ENCODE results near the gene FSIP1. TPM values are rescaled to one million over a fixed set of nuclear protein-coding genes. Genes with fewer than 3 reads are reported as not detected.

The FSIP1 gene
- total RNA-seq, 1 donor from 2014 or later: 2.9 TPM

DNA sequence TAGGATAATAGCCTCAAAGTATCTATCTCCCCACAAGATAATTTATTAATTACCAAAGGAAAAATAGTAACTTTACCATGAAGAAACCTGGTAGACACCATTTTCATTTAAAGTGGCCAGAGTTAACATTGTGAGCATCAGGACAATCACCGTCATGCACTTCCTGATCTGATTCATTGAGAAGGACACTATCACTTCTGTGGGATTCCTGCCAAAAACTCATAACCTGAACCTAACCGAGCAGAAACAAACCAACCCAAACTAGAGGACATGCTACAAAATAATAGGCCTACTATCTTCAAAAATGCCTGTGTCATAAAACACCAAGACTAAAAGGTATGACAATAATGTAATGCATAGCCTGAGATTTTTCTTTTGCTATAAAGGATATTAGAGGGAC, 39.0 kb downstream of the FSIP1 start:
- Mint-ChIP-seq H3K27me3 (no peaks in the 10 kb centered on the region), H3K4me1 (ENCODE audit: unreplicated experiment) (no peaks in the 10 kb centered on the region), H3K9me3 (no peaks in the 10 kb centered on the region), H3K27ac (no peak overlapping the region), H3K36me3 (no peaks in the 10 kb centered on the region), H3K4me3 (no peak overlapping the region)
- no peak for TF ChIP-seq CTCF (conservative IDR thresholded peaks at IDR 0.05)
- DNase-seq (ENCODE audit: extremely low spot score, unreplicated experiment): no peak

DNA sequence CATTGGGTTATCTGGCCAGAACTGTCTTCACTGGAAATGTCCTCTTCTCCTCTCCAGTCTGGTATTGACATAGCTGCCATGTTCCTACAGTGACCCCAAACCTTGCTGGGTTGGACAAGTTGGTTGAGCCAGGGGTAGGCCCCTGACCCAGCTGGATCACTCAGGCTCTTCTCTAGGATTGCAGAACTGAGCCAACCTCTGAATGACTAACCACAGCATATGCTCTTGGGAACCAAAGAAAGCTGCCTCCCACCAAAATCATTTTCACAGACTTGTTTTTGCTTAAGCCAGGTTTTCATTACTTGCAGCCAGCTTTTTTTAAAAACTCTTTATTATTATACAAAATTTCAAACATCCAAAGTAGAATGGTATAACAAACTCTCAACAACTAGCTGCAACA, 41.4 kb downstream of the FSIP1 start:
- H3K36me3 Mint-ChIP-seq: no peaks in the 10 kb centered on the region
- H3K27ac Mint-ChIP-seq: no peak overlapping the region
- peaks cover 10% of the 10 kb centered on the region for H3K4me1 Mint-ChIP-seq (ENCODE audit: unreplicated experiment)
- H3K9me3 Mint-ChIP-seq: no peaks in the 10 kb centered on the region
- no peak overlapping the region for H3K4me3 Mint-ChIP-seq
- no peak for DNase-seq (ENCODE audit: extremely low spot score, unreplicated experiment)
- no peaks in the 10 kb centered on the region for H3K27me3 Mint-ChIP-seq
- TF ChIP-seq CTCF (conservative IDR thresholded peaks at IDR 0.05): no peak

- Mint-ChIP-seq H3K9me3 (no peaks in the 10 kb centered on the region), H3K36me3 (no peaks in the 10 kb centered on the region), H3K4me3 (no peak overlapping the region)
These were observed 43.6 kb downstream of the FSIP1 start for GRCh38 chr15:39738998-39739397.

DNA sequence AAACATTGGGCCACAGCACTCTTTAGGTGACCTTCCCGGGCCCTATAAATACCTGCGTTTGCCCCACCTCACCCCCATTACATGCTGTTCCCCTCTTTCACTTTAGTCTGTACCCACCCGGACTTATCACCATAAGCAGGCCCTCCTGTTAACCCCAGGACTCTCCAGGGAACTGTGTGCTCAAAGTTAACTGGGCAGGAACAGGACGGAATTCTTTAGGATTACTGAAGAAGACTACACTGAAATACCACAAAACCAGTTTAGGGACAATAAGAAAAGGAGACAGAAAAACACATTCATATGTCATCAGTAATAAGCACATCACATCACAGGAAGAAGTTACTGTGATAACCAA, 45.5 kb downstream of the FSIP1 start:
- Mint-ChIP-seq H3K27me3 (no peaks in the 10 kb centered on the region), H3K36me3 (no peaks in the 10 kb centered on the region), H3K9me3 (no peaks in the 10 kb centered on the region), H3K4me3 (no peak overlapping the region), H3K27ac (peak overlapping the region; percentile 27), H3K4me1 (ENCODE audit: unreplicated experiment) (peaks cover 15% of the 10 kb centered on the region)
- no peak for TF ChIP-seq CTCF (conservative IDR thresholded peaks at IDR 0.05)
- no peak for DNase-seq (ENCODE audit: extremely low spot score, unreplicated experiment)

More at GRCh38 chr15:39738998-39739397, 43.6 kb downstream of the FSIP1 start:
- Mint-ChIP-seq H3K27me3 (no peaks in the 10 kb centered on the region), H3K4me1 (ENCODE audit: unreplicated experiment) (peaks cover 15% of the 10 kb centered on the region), H3K27ac (no peak overlapping the region)
- TF ChIP-seq CTCF (conservative IDR thresholded peaks at IDR 0.05): no peak
- no peak for DNase-seq (ENCODE audit: extremely low spot score, unreplicated experiment)

DNA sequence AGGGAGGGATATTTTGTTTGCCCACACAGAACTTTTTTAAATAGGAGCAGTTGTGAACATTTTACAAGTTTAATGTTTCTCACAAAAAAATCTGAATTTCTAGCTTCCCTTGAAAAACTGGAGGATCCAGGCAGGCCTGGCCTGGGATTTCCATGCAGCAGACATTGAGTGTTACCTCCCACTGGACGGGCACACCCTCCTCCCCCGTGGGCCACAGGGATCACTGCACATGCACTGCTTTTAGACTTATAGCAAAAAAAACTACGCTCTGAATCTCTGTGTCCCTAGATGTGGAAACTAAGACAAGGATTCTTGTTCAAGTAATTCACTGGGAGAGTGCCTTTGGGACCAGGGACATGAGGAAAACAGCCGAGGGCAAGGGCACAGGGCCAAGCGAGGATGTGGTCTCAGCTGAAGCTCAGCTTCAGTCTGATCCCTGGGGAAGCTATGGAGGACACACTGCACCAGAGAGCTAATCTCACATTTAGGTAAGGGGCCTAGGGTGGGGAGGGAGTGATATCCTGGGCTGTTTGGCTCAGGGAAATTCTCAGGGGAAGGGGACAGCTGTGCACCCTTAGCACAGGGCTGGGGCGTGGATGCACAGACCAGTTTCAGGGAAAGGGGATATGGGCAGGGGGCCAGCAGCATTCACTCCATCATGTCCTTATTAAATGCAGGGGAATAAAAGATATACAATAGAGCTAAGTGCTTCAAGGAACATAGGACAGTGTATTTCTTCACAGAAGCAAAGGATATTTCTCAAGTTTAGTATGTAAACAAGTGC, 46.0 kb downstream of the FSIP1 start:
- no peak for DNase-seq (ENCODE audit: extremely low spot score, unreplicated experiment)
- no peaks in the 10 kb centered on the region for H3K9me3 Mint-ChIP-seq
- no peak for TF ChIP-seq CTCF (conservative IDR thresholded peaks at IDR 0.05)
- no peaks in the 10 kb centered on the region for H3K36me3 Mint-ChIP-seq
- no peak overlapping the region for H3K4me3 Mint-ChIP-seq
- H3K27ac Mint-ChIP-seq: peak overlapping the region; percentile 27
- peaks cover 15% of the 10 kb centered on the region for H3K4me1 Mint-ChIP-seq (ENCODE audit: unreplicated experiment)
- no peaks in the 10 kb centered on the region for H3K27me3 Mint-ChIP-seq
